GM12878 (cell line): ENCODE measurements around the gene STAC2. TPM values are rescaled to one million over a fixed set of nuclear protein-coding genes. Genes with fewer than 3 reads are reported as not detected.

Experiments
- ATF7 ChIP-seq: fragments of 450-650 bp; IDR thresholded peaks from 2 replicates; pipeline ENCODE4 v1.6.1; 2016; ENCODE audit warnings: low read depth, mild to moderate bottlenecking
- CBFB ChIP-seq: IDR thresholded peaks from 2 replicates; pipeline ENCODE4 v1.6.1; 2016; ENCODE audit warnings: antibody characterized with exemption, low read depth
- CHD1 ChIP-seq: IDR thresholded peaks from 2 replicates; pipeline ENCODE4 v1.6.1; 2012; ENCODE audit warnings: low read depth, low read length, improper control_type of control experiment
- CHD2 ChIP-seq: IDR thresholded peaks from 2 replicates; pipeline ENCODE4 v1.6.1; 2011; ENCODE audit warnings: low read depth, low read length, improper control_type of control experiment, borderline replicate concordance
- CREM ChIP-seq: IDR thresholded peaks from 2 replicates; pipeline ENCODE4 v1.6.1; 2014; ENCODE audit warnings: antibody characterized with exemption, low read depth
- DPF2 ChIP-seq: fragments of 450-650 bp; IDR thresholded peaks from 2 replicates; pipeline ENCODE4 v1.6.1; 2017; ENCODE audit warnings: mild to moderate bottlenecking
- FOXK2 ChIP-seq: fragments of 450-650 bp; IDR thresholded peaks from 2 replicates; pipeline ENCODE4 v1.6.1; 2017; ENCODE audit warnings: mild to moderate bottlenecking, moderate library complexity
- LARP7 ChIP-seq: fragments of 450-650 bp; IDR thresholded peaks from 2 replicates; pipeline ENCODE4 v1.6.1; 2017; ENCODE audit warnings: mild to moderate bottlenecking
- NFIC ChIP-seq: IDR thresholded peaks from 2 replicates; pipeline ENCODE4 v1.6.1; 2012; ENCODE audit warnings: low read depth, mild to moderate bottlenecking, inconsistent platforms, low read length, moderate library complexity
- NFYA ChIP-seq: IDR thresholded peaks from 2 replicates; pipeline ENCODE4 v1.6.1; 2011; ENCODE audit warnings: low read depth, mild to moderate bottlenecking, low read length, improper control_type of control experiment, borderline replicate concordance
- NFYB ChIP-seq: IDR thresholded peaks from 2 replicates; pipeline ENCODE4 v1.6.1; 2011; ENCODE audit warnings: low read depth, mild to moderate bottlenecking, low read length, improper control_type of control experiment, moderate library complexity; ENCODE audit not compliant: insufficient read depth
- NR2C1 ChIP-seq: fragments of 450-650 bp; IDR thresholded peaks from 2 replicates; pipeline ENCODE4 v1.6.1; 2017; ENCODE audit warnings: antibody characterized with exemption, mild to moderate bottlenecking, moderate library complexity
- RAD21 ChIP-seq: IDR thresholded peaks from 2 replicates; pipeline ENCODE4 v1.6.1; 2011; ENCODE audit warnings: mild to moderate bottlenecking, low read depth, low read length, moderate library complexity; ENCODE audit not compliant: insufficient read depth
- RFX5 ChIP-seq: IDR thresholded peaks from 2 replicates; pipeline ENCODE4 v1.6.1; 2011; ENCODE audit warnings: low read depth, low read length, improper control_type of control experiment
- RUNX3 ChIP-seq: IDR thresholded peaks from 2 replicates; pipeline ENCODE4 v1.6.1; 2012; ENCODE audit warnings: low read length, inconsistent platforms
- SMAD1 ChIP-seq: fragments of 450-650 bp; IDR thresholded peaks from 2 replicates; pipeline ENCODE4 v1.6.1; 2018; ENCODE audit warnings: mild to moderate bottlenecking, low read depth; ENCODE audit not compliant: partially characterized antibody
- SMAD5 ChIP-seq: IDR thresholded peaks from 2 replicates; pipeline ENCODE4 v1.6.1; 2016; ENCODE audit warnings: antibody characterized with exemption, low read depth
- SP1 ChIP-seq: IDR thresholded peaks from one replicate; pipeline ENCODE4 v1.6.1; 2011; ENCODE audit warnings: low read depth, low read length
- SREBF2 ChIP-seq: IDR thresholded peaks from 2 replicates; pipeline ENCODE4 v1.6.1; 2012; ENCODE audit warnings: mild to moderate bottlenecking, low read length
- STAT3 ChIP-seq: IDR thresholded peaks from 2 replicates; pipeline ENCODE4 v1.6.1; 2011; ENCODE audit warnings: low read depth, low read length, improper control_type of control experiment
- TARDBP ChIP-seq: IDR thresholded peaks from 2 replicates; pipeline ENCODE4 v1.6.1; 2016; ENCODE audit warnings: borderline replicate concordance
- ZNF24 ChIP-seq: fragments of 450-650 bp; IDR thresholded peaks from 2 replicates; pipeline ENCODE4 v1.6.1; 2017; ENCODE audit warnings: antibody characterized with exemption, mild to moderate bottlenecking
- polyA plus RNA-seq, 11 experiments: library from polyadenylated mRNA; depleted of rRNA in 4 of 11; unstranded in 6 of 11; stranded (reverse) in 5 of 11; fragments of >200 nt; fragmentation: Nextera tagmentation in 4 of 11; fragmentation: Illumina TruSeq in 1 of 11; extraction: Ambion mirVana in 4 of 11; extraction: Trizol in 1 of 11; gene quantifications; 1 replicate in 1 of 11; 2 replicates in 10 of 11; pipeline versions ENCODE4 v1.2.1 to v1.2.3, GENCODE V29; 2011 to 2016; ENCODE audit warnings: inconsistent platforms in 2 of 11, missing spikeins in 2 of 11, low read depth in 1 of 11
- total RNA-seq, 4 experiments: library from RNA; depleted of rRNA in 3 of 4; stranded (reverse); fragments of >200 nt in 3 of 4; fragmentation: Illumina TruSeq in 1 of 4; extraction: Trizol in 1 of 4; gene quantifications; 2 replicates each; pipeline versions ENCODE4 v1.2.1 to v1.2.3, GENCODE V29; 2013 to 2021
- TF ChIP-seq, protein P1 (sequence below): IDR thresholded peaks from 2 replicates; pipeline ENCODE4 v1.6.1; 2011; ENCODE audit warnings: low read depth, low read length, improper control_type of control experiment, borderline replicate concordance
- TF ChIP-seq, protein P2 (sequence below): IDR thresholded peaks from 2 replicates; pipeline ENCODE4 v1.6.1; 2011; ENCODE audit warnings: borderline replicate concordance, low read depth, mild to moderate bottlenecking, moderate library complexity, low read length; ENCODE audit not compliant: insufficient read depth, poor library complexity, severe bottlenecking
- TF ChIP-seq, protein P3 (sequence below): fragments of 450-650 bp; IDR thresholded peaks from 2 replicates; pipeline ENCODE4 v1.6.1; 2014; ENCODE audit warnings: mild to moderate bottlenecking
- TF ChIP-seq, protein P4 (sequence below): IDR thresholded peaks from 2 replicates; pipeline ENCODE4 v1.6.1; 2011; ENCODE audit warnings: borderline replicate concordance, low read depth, mild to moderate bottlenecking, moderate library complexity, mixed read lengths, low read length; ENCODE audit not compliant: insufficient read depth; ENCODE audit errors: extremely low read length

Gene STAC2
- total and polyA plus RNA-seq, 10 of the 15 experiments (the other 5 are each of a cell fraction or from before 2014, with no cell fraction given) = 0.04 TPM; not detected in 9

DNA sequence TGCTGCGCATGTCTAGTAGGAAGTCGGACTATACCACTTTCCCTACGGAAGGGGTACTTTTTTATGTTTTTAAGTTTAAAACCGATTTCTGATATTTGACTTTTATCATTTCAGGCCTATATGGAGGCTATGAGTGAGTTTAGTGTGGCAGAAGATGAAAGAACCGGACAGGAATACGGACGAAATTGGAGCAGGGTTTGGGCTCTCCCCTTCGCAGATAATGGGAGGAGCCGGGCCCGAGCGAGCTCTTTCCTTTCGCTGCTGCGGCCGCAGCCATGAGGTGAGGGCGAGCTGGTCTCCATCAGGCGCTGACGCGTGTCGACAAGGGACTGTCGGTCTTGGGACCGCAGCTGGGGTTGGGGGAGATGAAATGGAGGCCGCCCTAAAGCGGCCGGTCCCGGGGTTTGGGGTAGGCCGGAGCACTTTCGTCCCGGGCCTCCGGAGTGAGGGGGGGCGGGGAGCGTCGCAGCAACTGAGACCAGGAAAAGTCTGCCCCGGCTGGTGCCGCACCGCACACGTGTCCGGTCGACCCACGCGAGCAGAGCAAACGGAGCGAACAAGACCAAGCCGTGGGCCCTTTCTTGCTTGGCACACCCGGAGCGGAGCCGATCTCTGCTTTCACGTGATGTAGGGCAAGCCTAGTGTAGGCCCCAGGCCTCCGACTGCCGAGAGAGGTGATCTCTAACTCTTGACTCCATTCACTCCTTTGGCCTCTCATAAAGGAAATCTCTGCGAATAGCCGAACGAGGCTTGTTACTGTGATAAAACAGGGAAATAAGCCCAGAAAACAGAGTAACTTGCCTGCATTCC is 25.5 kb downstream of the STAC2 start, which contains the start of gene RPL19 (continued):
- TF ChIP-seq CHD1 = peak; percentile 99
- TF ChIP-seq RFX5 = no peak
- no peak for TF ChIP-seq RAD21
- TF ChIP-seq SP1 = no peak
- TF ChIP-seq NR2C1 = no peak
- peak; percentile 100 for TF ChIP-seq ATF7
- peak; percentile 98 for TF ChIP-seq FOXK2
- 0 out of 2 replicates have a peak, but pooled peaks have one; percentile 29 for TF ChIP-seq CHD2
- TF ChIP-seq RUNX3 = peak; percentile 47
- TF ChIP-seq DPF2 = 0 out of 2 replicates have a peak, but pooled peaks have one; percentile 24
- no peak for TF ChIP-seq NFYB
- TF ChIP-seq, protein P1, sequence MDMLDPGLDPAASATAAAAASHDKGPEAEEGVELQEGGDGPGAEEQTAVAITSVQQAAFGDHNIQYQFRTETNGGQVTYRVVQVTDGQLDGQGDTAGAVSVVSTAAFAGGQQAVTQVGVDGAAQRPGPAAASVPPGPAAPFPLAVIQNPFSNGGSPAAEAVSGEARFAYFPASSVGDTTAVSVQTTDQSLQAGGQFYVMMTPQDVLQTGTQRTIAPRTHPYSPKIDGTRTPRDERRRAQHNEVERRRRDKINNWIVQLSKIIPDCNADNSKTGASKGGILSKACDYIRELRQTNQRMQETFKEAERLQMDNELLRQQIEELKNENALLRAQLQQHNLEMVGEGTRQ = no peak
- no peak for TF ChIP-seq STAT3
- TF ChIP-seq NFYA = no peak
- TF ChIP-seq SMAD1 = peak; percentile 35
- TF ChIP-seq ZNF24 = peak; percentile 44; the same call in 1 of the 2 replicates
- TF ChIP-seq, protein P2, sequence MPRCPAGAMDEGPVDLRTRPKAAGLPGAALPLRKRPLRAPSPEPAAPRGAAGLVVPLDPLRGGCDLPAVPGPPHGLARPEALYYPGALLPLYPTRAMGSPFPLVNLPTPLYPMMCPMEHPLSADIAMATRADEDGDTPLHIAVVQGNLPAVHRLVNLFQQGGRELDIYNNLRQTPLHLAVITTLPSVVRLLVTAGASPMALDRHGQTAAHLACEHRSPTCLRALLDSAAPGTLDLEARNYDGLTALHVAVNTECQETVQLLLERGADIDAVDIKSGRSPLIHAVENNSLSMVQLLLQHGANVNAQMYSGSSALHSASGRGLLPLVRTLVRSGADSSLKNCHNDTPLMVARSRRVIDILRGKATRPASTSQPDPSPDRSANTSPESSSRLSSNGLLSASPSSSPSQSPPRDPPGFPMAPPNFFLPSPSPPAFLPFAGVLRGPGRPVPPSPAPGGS = no peak
- no peak for TF ChIP-seq SREBF2
- TF ChIP-seq, protein P3, sequence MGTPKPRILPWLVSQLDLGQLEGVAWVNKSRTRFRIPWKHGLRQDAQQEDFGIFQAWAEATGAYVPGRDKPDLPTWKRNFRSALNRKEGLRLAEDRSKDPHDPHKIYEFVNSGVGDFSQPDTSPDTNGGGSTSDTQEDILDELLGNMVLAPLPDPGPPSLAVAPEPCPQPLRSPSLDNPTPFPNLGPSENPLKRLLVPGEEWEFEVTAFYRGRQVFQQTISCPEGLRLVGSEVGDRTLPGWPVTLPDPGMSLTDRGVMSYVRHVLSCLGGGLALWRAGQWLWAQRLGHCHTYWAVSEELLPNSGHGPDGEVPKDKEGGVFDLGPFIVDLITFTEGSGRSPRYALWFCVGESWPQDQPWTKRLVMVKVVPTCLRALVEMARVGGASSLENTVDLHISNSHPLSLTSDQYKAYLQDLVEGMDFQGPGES = peak; percentile 33; the same call in 1 of the 2 replicates
- 0 out of 2 replicates have a peak, but pooled peaks have one; percentile 16 for TF ChIP-seq LARP7
- TF ChIP-seq CREM = no peak
- TF ChIP-seq SMAD5 = peak; percentile 97
- TF ChIP-seq NFIC = peak; percentile 83
- TF ChIP-seq CBFB = peak; percentile 96
- 0 out of 2 replicates have a peak, but pooled peaks have one; percentile 18 for TF ChIP-seq TARDBP
- TF ChIP-seq, protein P4, sequence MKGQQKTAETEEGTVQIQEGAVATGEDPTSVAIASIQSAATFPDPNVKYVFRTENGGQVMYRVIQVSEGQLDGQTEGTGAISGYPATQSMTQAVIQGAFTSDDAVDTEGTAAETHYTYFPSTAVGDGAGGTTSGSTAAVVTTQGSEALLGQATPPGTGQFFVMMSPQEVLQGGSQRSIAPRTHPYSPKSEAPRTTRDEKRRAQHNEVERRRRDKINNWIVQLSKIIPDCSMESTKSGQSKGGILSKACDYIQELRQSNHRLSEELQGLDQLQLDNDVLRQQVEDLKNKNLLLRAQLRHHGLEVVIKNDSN = peak; percentile 30
